Cerebellar nuclear complex (tissue), 1 donor: ENCODE data around the gene MYO7A.

ENCODE experiments used
- DNase-seq, 2 experiments: peaks; one replicate each; lab custom pipeline; 2025; lab: John Stamatoyannopoulos, UW

MYO7A gene

GRCh38 chr11:77127920-77128691 is at the start of gene MYO7A:
TSS of gene MYO7A (plus strand) at chr11:77128246. CDS start at chr11:77130635, 2,389 bp downstream.
- DNase-seq = no peak

GRCh38 chr11:77079666-77080065 is 48.4 kb upstream of the MYO7A start:
- no peak for DNase-seq

GRCh38 chr11:77080643-77081210 is 47.3 kb upstream of the MYO7A start:
- DNase-seq = no peak

- no peak for DNase-seq
Measured at GRCh38 chr11:77081381-77081851, 46.6 kb upstream of the MYO7A start.

- DNase-seq = no peak
Measured at GRCh38 chr11:77081976-77082836, 45.8 kb upstream of the MYO7A start.

GRCh38 chr11:77082838-77083565 is 45.0 kb upstream of the MYO7A start:
- no peak for DNase-seq

DNA sequence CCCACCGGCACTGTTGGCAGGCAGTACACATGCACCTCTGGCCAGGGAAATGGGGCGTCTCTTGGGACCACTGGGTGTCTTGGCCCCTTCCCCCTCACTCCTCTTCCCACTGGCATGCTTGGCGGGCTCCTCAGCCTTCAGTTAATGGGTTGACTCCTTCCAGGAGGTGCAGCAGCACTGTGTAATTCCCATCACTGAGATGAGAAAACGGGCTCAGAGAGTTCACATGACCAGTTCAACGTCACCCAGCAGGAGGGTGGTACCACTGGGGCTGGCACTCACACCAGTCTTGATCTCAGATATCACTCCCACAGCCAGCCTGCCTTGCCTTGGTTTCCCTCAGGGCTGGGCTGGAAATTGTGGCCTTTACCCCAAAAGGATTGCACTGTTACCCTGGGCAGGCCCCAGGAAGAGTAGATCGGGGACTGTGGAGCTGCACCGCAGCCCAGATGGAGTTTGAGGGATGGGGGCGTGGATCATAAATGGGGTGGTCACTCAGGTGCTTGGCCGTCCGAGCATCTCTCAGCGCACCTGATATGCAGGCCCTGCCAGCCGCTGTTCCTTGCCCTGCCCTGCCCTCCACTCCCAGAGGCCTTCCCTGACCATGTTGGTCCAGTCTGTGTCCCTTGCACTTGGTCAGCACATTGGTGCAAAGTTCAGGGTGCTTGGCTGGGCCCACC is 44.3 kb upstream of the MYO7A start:
- no peak for DNase-seq

DNA sequence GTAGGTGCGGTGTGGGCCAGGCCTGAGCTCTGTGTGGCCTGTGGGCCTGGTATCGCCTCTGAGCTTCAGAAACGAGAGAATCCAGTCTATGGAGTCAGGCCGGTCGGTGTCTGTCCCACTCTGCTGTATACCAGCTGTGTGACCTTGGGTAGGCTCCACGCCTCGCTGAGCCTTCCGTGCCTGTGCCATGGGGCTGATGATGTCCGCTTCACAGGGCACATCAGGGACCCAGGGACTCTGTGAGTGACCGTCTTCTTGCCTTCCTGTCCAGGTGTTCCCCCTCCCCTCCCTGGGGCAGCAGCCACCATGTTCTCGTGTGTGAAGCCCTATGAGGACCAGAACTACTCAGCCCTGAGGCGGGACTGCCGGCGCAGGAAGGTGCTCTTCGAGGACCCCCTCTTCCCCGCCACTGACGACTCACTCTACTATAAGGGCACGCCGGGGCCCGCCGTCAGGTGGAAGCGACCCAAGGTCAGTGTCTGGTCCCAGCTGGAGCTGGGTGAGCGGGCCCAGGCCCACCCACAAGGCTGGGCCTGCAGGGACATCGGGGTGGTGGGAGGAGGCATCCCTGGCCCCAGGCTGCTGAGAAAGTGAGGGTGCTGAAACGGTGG is 43.4 kb upstream of the MYO7A start:
- no peak for DNase-seq

DNA sequence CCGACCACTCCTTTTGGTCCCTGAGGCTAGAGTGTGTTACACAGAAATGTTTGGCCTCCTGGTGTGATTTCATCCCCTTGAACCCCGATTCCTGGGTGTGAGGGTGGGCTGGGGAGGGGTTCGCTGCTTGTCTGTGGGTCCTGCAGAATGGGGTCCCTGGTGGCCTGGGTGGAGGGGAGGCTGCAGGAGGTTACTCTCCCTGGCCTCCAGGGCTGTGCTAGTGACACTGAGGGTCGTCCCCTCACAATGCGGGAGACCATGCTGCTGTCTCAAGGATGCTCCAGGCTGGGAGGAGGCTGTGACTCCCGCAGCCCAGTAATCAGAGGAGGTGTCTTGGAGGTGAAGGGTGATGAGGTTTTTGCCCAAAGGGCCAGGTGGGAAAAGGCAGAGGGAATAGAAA is 42.4 kb upstream of the MYO7A start:
- DNase-seq = no peak

DNA sequence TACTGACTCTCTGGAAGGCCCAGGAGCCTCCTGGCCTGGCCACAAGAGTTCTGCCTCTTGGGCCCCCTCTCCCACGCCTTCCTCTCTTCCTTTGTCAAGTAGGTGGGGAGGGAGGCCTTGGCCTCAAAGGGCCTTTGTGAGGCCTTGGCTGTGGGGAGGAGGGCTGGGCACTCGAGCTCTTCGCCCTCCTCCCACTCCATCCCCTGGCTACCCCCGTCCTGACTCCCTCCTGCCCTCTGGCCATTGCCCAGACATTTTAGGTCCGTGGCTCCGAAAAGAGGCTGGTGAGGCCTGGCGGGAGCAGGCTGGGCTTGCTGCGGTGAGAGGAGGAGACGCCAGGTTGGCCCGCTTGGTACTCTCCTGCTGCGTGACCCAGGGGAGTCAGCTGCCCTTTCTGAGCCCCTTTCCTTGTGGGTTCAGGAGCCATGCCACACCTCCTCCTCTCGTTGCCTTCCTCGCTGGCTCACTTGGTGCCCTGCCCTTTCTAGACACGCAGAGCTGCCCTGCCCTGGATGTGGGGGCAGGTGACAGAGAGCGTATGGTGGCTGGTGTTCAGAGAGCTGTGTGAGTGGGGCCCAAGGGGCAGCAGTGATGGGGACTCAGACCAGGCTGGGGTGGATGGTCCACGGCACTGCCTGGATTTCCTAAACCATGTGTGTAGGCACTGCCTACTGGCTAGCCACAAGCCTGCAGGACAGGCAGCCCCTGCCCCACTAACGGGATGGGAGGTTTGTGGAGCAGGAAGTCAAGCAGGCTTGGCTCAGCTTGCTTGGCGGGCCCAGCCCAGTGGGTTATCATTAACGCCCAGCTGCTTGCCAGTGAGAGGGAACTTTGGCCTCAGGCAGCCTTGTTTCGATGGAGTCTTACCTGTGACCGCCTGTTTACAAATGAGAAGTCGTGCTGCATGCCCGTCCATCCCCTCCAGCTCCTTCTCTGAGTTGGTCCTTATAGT is 41.2 kb upstream of the MYO7A start:
- no peak for DNase-seq

DNA sequence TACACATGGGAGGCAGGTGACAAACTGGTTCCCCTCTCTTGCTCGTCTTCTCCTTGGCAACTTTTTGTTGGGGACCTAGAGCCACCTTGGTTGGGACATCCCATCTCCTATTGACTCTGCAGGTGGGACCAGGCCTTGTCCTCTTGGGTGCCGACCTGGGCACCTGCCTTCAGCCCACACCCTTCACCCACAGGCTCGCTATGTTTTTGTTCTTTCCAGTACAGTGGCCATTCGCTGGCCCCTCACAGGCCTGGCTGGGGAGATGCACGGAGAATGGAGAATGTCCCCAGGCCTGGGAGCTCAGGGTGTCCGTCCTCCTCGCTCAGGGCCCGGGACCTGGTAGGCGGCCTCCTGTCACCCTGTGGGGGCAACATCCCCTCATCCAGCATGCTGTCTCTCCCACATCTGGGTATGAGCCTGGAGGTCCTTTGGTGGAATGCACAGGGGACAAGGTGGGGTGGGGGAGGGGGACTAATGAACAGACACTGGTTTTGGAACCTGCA is 40.3 kb upstream of the MYO7A start:
- DNase-seq = no peak

DNA sequence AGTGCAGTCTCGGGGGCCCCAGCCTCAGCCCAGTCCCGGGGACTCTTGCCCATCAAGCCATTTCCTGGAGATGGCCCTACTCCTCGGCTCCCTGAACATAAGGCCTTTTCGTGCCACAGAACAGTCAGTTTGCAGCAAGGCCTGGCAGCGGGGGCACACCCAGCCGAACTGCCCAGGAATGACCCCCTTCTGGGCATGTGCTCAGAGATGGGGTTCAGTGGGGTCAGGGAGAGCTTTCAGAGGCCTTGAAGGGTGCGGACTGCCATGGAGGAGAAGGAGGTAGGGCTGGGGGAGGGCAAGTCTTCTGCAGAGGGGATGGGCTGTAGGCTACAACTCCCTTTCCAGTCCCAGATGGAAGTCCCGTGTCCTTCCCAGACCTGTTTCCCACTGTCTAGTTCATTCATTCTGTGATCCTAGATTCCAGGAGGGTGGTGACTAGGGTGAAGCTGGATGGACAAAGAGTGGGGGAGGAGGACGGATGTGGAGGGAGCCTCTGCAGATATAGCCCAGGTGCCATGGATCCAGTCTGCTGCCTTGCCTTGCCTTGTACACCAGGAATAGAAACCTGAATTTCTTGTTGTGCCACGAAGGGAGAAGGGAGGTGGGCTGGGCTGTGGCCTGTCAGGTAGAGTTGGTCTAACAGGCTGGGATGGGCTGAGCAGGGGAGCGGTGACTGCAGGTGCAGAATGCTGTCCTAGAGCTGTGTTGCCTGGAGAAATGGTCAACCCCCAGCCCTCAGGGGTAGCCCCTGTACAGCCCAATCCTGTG is 39.6 kb upstream of the MYO7A start:
- DNase-seq = no peak

- DNase-seq = no peak
Measured at GRCh38 chr11:77089004-77089545, 39.0 kb upstream of the MYO7A start.

- no peak for DNase-seq
Measured at GRCh38 chr11:77090046-77090372, 38.0 kb upstream of the MYO7A start.

- DNase-seq = no peak
Measured at GRCh38 chr11:77090373-77091111, 37.5 kb upstream of the MYO7A start.

- DNase-seq = peak; percentile 11 to 42
Measured at GRCh38 chr11:77091146-77091940, 36.7 kb upstream of the MYO7A start.

GRCh38 chr11:77092382-77092781 is 35.7 kb upstream of the MYO7A start:
- DNase-seq = no peak
